Left hindlimb (tissue), 1 donor: Measurements from ENCODE around the gene MAL.
"Not testable (repeated sequence)": the region's sequence is repeated elsewhere in the genome, so short reads cannot be mapped to it uniquely, and the experiment has no call there.

Source experiments
- DNase-seq: peaks from one replicate; pipeline ENCODE4 v3.0.0-alpha.2; 2018

The MAL gene

GRCh38 chr2:95036596-95037383 is 11.3 kb downstream of the MAL start:
- DNase-seq: no peak

- no peak for DNase-seq
These were observed 11.9 kb downstream of the MAL start for GRCh38 chr2:95037384-95037839.

- not testable (repeated sequence) for DNase-seq
These were observed 12.5 kb downstream of the MAL start for GRCh38 chr2:95037841-95038585.

- DNase-seq: no peak
These were observed 13.3 kb downstream of the MAL start for GRCh38 chr2:95038635-95039298.

- no peak for DNase-seq
These were observed 13.9 kb downstream of the MAL start for GRCh38 chr2:95039363-95039762.

- no peak for DNase-seq
These were observed 14.5 kb downstream of the MAL start for GRCh38 chr2:95039978-95040377.

GRCh38 chr2:95040426-95040825 is 14.9 kb downstream of the MAL start:
- DNase-seq: no peak

GRCh38 chr2:95041060-95041823 is 15.7 kb downstream of the MAL start:
- no peak for DNase-seq

GRCh38 chr2:95041824-95042442 is 16.4 kb downstream of the MAL start:
- no peak for DNase-seq

GRCh38 chr2:95042472-95043271 is 17.2 kb downstream of the MAL start:
- DNase-seq: no peak

GRCh38 chr2:95043300-95044093 is 18.0 kb downstream of the MAL start:
- peak; percentile 76 for DNase-seq

GRCh38 chr2:95044601-95045000 is 19.1 kb downstream of the MAL start:
- DNase-seq: no peak

- no peak for DNase-seq
These were observed 21.0 kb downstream of the MAL start for GRCh38 chr2:95046371-95047112.

- DNase-seq: no peak
These were observed 22.4 kb downstream of the MAL start for GRCh38 chr2:95047629-95048510.

GRCh38 chr2:95048825-95049682 is 23.5 kb downstream of the MAL start:
- DNase-seq: no peak

- no peak for DNase-seq
These were observed 24.1 kb downstream of the MAL start for GRCh38 chr2:95049683-95049955.

GRCh38 chr2:95049961-95050360 is 24.5 kb downstream of the MAL start:
- no peak for DNase-seq
